ACC112 (cell line): Measurements from ENCODE around the gene TCEA2.

Experiments
- H2AFZ ChIP-seq: fragments of 200-600 bp; sonication (generic); one replicate; pipeline ENCODE4 v1.6.0; 2017; ENCODE audit warnings: antibody characterized with exemption, low read length; ENCODE audit not compliant: unreplicated experiment
- H3K27ac ChIP-seq: fragments of 200-600 bp; sonication (generic); 2 replicates; pipeline ENCODE4 v1.5.1; 2014; ENCODE audit warnings: low read depth, mild to moderate bottlenecking, antibody characterized with exemption, low read length, moderate library complexity
- H3K27me3 ChIP-seq: fragments of 200-600 bp; sonication (generic); 2 replicates; pipeline ENCODE4 v1.6.1; 2014; ENCODE audit warnings: mild to moderate bottlenecking, antibody characterized with exemption, low read length, moderate library complexity, mixed read lengths; ENCODE audit not compliant: insufficient read depth
- H3K36me3 ChIP-seq: fragments of 200-600 bp; sonication (generic); 2 replicates; pipeline ENCODE4 v1.6.1; 2016; ENCODE audit warnings: mild to moderate bottlenecking, antibody characterized with exemption, low read length, moderate library complexity, mixed read lengths; ENCODE audit not compliant: insufficient read depth
- H3K4me1 ChIP-seq: fragments of 200-600 bp; sonication (generic); one replicate; pipeline ENCODE4 v1.6.1; 2016; ENCODE audit warnings: low read length, mixed read lengths; ENCODE audit not compliant: insufficient read depth, unreplicated experiment, control insufficient read depth
- H3K4me3 ChIP-seq: fragments of 200-600 bp; sonication (generic); 2 replicates; pipeline ENCODE4 v1.5.1; 2014; ENCODE audit warnings: mild to moderate bottlenecking, low read depth, low read length
- H3K79me2 ChIP-seq: fragments of 200-600 bp; sonication (generic); one replicate; pipeline ENCODE4 v1.6.0; 2016; ENCODE audit warnings: low read length; ENCODE audit not compliant: control insufficient read depth, unreplicated experiment, insufficient read depth

TCEA2 gene

GRCh38 chr20:64090165-64090564 lies 27.2 kb downstream of the TCEA2 start:
- H3K4me3 ChIP-seq: no peak overlapping the region
- peaks cover 17% of the 10 kb centered on the region for H3K27me3 ChIP-seq
- no peaks in the 10 kb centered on the region for H3K79me2 ChIP-seq
- H3K4me1 ChIP-seq: no peaks in the 10 kb centered on the region
- H3K27ac ChIP-seq: no peak overlapping the region
- no peaks in the 10 kb centered on the region for H3K36me3 ChIP-seq
- H2AFZ ChIP-seq: no peak overlapping the region

GRCh38 chr20:64091340-64091739 lies 28.3 kb downstream of the TCEA2 start:
- Histone ChIP-seq H3K4me3 (no peak overlapping the region), H3K27ac (no peak overlapping the region), H2AFZ (no peak overlapping the region), H3K79me2 (no peaks in the 10 kb centered on the region), H3K27me3 (peaks cover 5% of the 10 kb centered on the region), H3K4me1 (no peaks in the 10 kb centered on the region), H3K36me3 (no peaks in the 10 kb centered on the region)

- Histone ChIP-seq H3K36me3 (no peaks in the 10 kb centered on the region), H3K79me2 (no peaks in the 10 kb centered on the region), H3K4me3 (no peak overlapping the region), H3K27me3 (peaks cover 1% of the 10 kb centered on the region; the same call in 1 of the 2 replicates), H3K4me1 (no peaks in the 10 kb centered on the region), H3K27ac (no peak overlapping the region), H2AFZ (no peak overlapping the region)
Observed at GRCh38 chr20:64091770-64092169, 28.8 kb downstream of the TCEA2 start.

GRCh38 chr20:64092258-64093012 lies 29.4 kb downstream of the TCEA2 start:
- Histone ChIP-seq H3K27me3 (no peaks in the 10 kb centered on the region), H2AFZ (no peak overlapping the region), H3K36me3 (no peaks in the 10 kb centered on the region), H3K27ac (no peak overlapping the region), H3K79me2 (no peaks in the 10 kb centered on the region), H3K4me1 (no peaks in the 10 kb centered on the region), H3K4me3 (no peak overlapping the region)

- H2AFZ ChIP-seq: no peak overlapping the region
- no peaks in the 10 kb centered on the region for H3K4me1 ChIP-seq
- no peak overlapping the region for H3K27ac ChIP-seq
- no peaks in the 10 kb centered on the region for H3K36me3 ChIP-seq
- H3K4me3 ChIP-seq: no peak overlapping the region
- H3K27me3 ChIP-seq: no peaks in the 10 kb centered on the region
- no peaks in the 10 kb centered on the region for H3K79me2 ChIP-seq
Observed at GRCh38 chr20:64093013-64093503, 30.1 kb downstream of the TCEA2 start.

- Histone ChIP-seq H3K27me3 (peaks cover 1% of the 10 kb centered on the region; the same call in 1 of the 2 replicates), H3K36me3 (no peaks in the 10 kb centered on the region), H3K4me1 (no peaks in the 10 kb centered on the region), H2AFZ (no peak overlapping the region), H3K4me3 (no peak overlapping the region), H3K27ac (no peak overlapping the region), H3K79me2 (no peaks in the 10 kb centered on the region)
Observed at GRCh38 chr20:64095455-64095854, 32.5 kb downstream of the TCEA2 start.

GRCh38 chr20:64095927-64096326 lies 32.9 kb downstream of the TCEA2 start:
- H2AFZ ChIP-seq: no peak overlapping the region
- H3K4me1 ChIP-seq: no peaks in the 10 kb centered on the region
- no peaks in the 10 kb centered on the region for H3K36me3 ChIP-seq
- H3K4me3 ChIP-seq: no peak overlapping the region
- H3K27me3 ChIP-seq: peaks cover 6% of the 10 kb centered on the region
- no peaks in the 10 kb centered on the region for H3K79me2 ChIP-seq
- no peak overlapping the region for H3K27ac ChIP-seq

GRCh38 chr20:64096535-64096934 lies 33.5 kb downstream of the TCEA2 start:
- no peaks in the 10 kb centered on the region for H3K4me1 ChIP-seq
- H3K4me3 ChIP-seq: no peak overlapping the region
- no peaks in the 10 kb centered on the region for H3K79me2 ChIP-seq
- H3K36me3 ChIP-seq: no peaks in the 10 kb centered on the region
- H3K27ac ChIP-seq: no peak overlapping the region
- peaks cover 12% of the 10 kb centered on the region for H3K27me3 ChIP-seq
- no peak overlapping the region for H2AFZ ChIP-seq

- H3K27ac ChIP-seq: no peak overlapping the region
- peaks cover 32% of the 10 kb centered on the region for H3K27me3 ChIP-seq
- H3K4me1 ChIP-seq: no peaks in the 10 kb centered on the region
- no peaks in the 10 kb centered on the region for H3K36me3 ChIP-seq
- H3K4me3 ChIP-seq: no peak overlapping the region
- H2AFZ ChIP-seq: no peak overlapping the region
- H3K79me2 ChIP-seq: no peaks in the 10 kb centered on the region
Observed at GRCh38 chr20:64098471-64099013, 35.5 kb downstream of the TCEA2 start.

DNA sequence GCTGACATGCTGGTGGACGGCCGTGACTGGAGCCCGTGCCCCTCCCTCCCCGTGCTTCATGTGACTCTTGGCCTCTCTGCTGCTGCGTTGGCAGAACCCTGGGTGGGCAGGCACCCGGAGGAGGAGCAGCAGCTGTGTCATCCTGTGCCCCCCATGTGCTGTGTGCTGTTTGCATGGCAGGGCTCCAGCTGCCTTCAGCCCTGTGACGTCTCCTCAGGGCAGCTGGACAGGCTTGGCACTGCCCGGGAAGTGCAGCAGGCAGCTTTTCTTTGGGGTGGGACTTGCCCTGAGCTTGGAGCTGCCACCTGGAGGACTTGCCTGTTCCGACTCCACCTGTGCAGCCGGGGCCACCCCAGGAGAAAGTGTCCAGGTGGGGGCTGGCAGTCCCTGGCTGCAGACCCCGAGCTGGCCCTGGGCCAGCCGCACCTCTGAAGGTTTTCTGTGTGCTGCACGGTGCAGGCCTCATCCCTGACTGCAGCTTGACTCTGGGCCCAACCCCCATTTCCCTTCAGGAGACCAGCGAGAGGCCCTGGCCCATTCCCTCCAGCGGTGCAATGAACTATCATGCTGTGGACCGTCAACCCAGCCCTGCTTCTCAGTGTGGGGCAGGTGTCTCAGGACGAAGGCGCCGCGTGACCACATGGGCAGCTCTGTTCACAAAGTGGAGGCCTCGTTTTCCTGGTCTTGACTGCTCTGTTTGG lies 36.2 kb downstream of the TCEA2 start:
- H3K27ac ChIP-seq: no peak overlapping the region
- H3K27me3 ChIP-seq: peaks cover 39% of the 10 kb centered on the region
- no peak overlapping the region for H3K4me3 ChIP-seq
- no peak overlapping the region for H2AFZ ChIP-seq
- H3K36me3 ChIP-seq: no peaks in the 10 kb centered on the region
- no peaks in the 10 kb centered on the region for H3K4me1 ChIP-seq
- H3K79me2 ChIP-seq: no peaks in the 10 kb centered on the region
